HepG2 (cell line): ENCODE results near the gene LRP1B. TPM values are rescaled to one million over a fixed set of nuclear protein-coding genes. Genes with fewer than 3 reads are reported as not detected.

Experiments used
- ARHGAP35 ChIP-seq: sonication (generic); formaldehyde crosslinking; IDR thresholded peaks from 2 replicates; pipeline ENCODE4 v1.9.0; 2022; ENCODE audit warnings: mild to moderate bottlenecking, inconsistent platforms, moderate library complexity, missing genetic modification reagents, borderline replicate concordance
- ARNT2 ChIP-seq: sonication (generic); formaldehyde crosslinking; IDR thresholded peaks from 2 replicates; pipeline ENCODE4 v1.8.0; 2022; ENCODE audit warnings: mild to moderate bottlenecking, low read depth, missing genetic modification reagents, moderate library complexity
- ATF1 ChIP-seq: IDR thresholded peaks from 2 replicates; pipeline ENCODE4 v1.6.1; 2016; ENCODE audit warnings: mild to moderate bottlenecking, control low read depth
- CEBPB ChIP-seq: IDR thresholded peaks from 2 replicates; pipeline ENCODE4 v1.6.1; 2011; ENCODE audit warnings: low read depth, low read length, improper control_type of control experiment, borderline replicate concordance
- CEBPG ChIP-seq: IDR thresholded peaks from 2 replicates; pipeline ENCODE4 v1.6.1; 2016
- ESRRA ChIP-seq: sonication (generic); formaldehyde crosslinking; IDR thresholded peaks from 2 replicates; pipeline ENCODE4 v1.5.1; 2020; ENCODE audit warnings: mild to moderate bottlenecking, low read depth, missing genetic modification reagents
- GPN1 ChIP-seq: sonication (generic); formaldehyde crosslinking; IDR thresholded peaks from 2 replicates; pipeline ENCODE4 v1.5.1; 2020; ENCODE audit warnings: missing genetic modification reagents, borderline replicate concordance
- HNF4A ChIP-seq: sonication (generic); formaldehyde crosslinking; IDR thresholded peaks from 2 replicates; pipeline ENCODE4 v1.4.0; 2020; ENCODE audit warnings: missing genetic modification reagents
- KAT8 ChIP-seq: IDR thresholded peaks from 2 replicates; pipeline ENCODE4 v1.6.1; 2016; ENCODE audit warnings: missing genetic modification reagents, missing compliant biosample characterization
- MTA1 ChIP-seq: sonication (generic); formaldehyde crosslinking; IDR thresholded peaks from 2 replicates; pipeline ENCODE4 v1.4.0; 2020; ENCODE audit warnings: missing genetic modification reagents, mild to moderate bottlenecking, borderline replicate concordance
- SALL2 ChIP-seq: sonication (generic); formaldehyde crosslinking; IDR thresholded peaks from 2 replicates; pipeline ENCODE4 v1.8.1; 2023; ENCODE audit warnings: mild to moderate bottlenecking, missing genetic modification reagents, inconsistent platforms
- SMAD3 ChIP-seq: sonication (generic); formaldehyde crosslinking; IDR thresholded peaks from 2 replicates; pipeline ENCODE4 v1.4.0; 2020; ENCODE audit warnings: missing genetic modification reagents
- SMYD3 ChIP-seq: sonication (generic); formaldehyde crosslinking; IDR thresholded peaks from 2 replicates; pipeline ENCODE4 v1.8.1; 2023; ENCODE audit warnings: mild to moderate bottlenecking, missing genetic modification reagents
- TEAD2 ChIP-seq: sonication (generic); formaldehyde crosslinking; IDR thresholded peaks from 2 replicates; pipeline ENCODE4 v1.9.0; 2021; ENCODE audit warnings: missing genetic modification reagents
- THAP11 ChIP-seq: IDR thresholded peaks from 2 replicates; pipeline ENCODE4 v1.6.1; 2016; ENCODE audit warnings: missing biosample characterization, missing genetic modification reagents
- ZNF296 ChIP-seq: sonication (generic); formaldehyde crosslinking; conservative IDR thresholded peaks from 2 replicates; pipeline ENCODE4 v1.5.0; 2020; ENCODE audit warnings: mild to moderate bottlenecking, missing genetic modification reagents
- ZNF326 ChIP-seq: sonication (generic); formaldehyde crosslinking; IDR thresholded peaks from 2 replicates; pipeline ENCODE4 v1.4.0; 2020; ENCODE audit warnings: missing genetic modification reagents, borderline replicate concordance
- ZNF577 ChIP-seq: sonication (generic); formaldehyde crosslinking; IDR thresholded peaks from 2 replicates; pipeline ENCODE4 v1.4.0; 2020; ENCODE audit warnings: mild to moderate bottlenecking, low read depth, missing genetic modification reagents, borderline replicate concordance
- ZNF580 ChIP-seq: IDR thresholded peaks from 2 replicates; pipeline ENCODE4 v1.6.1; 2016; ENCODE audit warnings: low read depth, borderline replicate concordance
- ZNF589 ChIP-seq: sonication (generic); formaldehyde crosslinking; conservative IDR thresholded peaks from 2 replicates; pipeline ENCODE4 v1.8.0; 2022; ENCODE audit warnings: mild to moderate bottlenecking, moderate library complexity, missing genetic modification reagents
- ZNF598 ChIP-seq: sonication (generic); formaldehyde crosslinking; IDR thresholded peaks from 2 replicates; pipeline ENCODE4 v1.5.1; 2020; ENCODE audit warnings: mild to moderate bottlenecking, missing genetic modification reagents, borderline replicate concordance
- ZSCAN29 ChIP-seq: sonication (generic); formaldehyde crosslinking; conservative IDR thresholded peaks from 2 replicates; pipeline ENCODE4 v1.4.0; 2020; ENCODE audit warnings: mild to moderate bottlenecking, missing genetic modification reagents
- polyA plus RNA-seq, 8 experiments: library from polyadenylated mRNA; depleted of rRNA in 3 of 8; stranded (reverse) in 7 of 8; unstranded in 1 of 8; fragments of >200 nt; fragmentation: Illumina TruSeq in 4 of 8; extraction: Trizol in 4 of 8; gene quantifications; 2 replicates each; pipeline versions ENCODE4 v1.2.1 to v1.2.3, GENCODE V29; 2011 to 2016; ENCODE audit warnings: low read depth in 4 of 8, missing spikeins in 1 of 8, mixed read lengths in 1 of 8; ENCODE audit not compliant: insufficient read depth in 1 of 8
- total RNA-seq, 5 experiments: library from RNA; depleted of rRNA; stranded (reverse); fragments of >200 nt; fragmentation: Illumina TruSeq; extraction: Trizol; gene quantifications; 2 replicates each; pipeline ENCODE4 v1.2.3, GENCODE V29; 2016; ENCODE audit warnings: low read depth in 1 of 5
- TF ChIP-seq, protein P1 (sequence below): fragments of 450-650 bp; IDR thresholded peaks from 2 replicates; pipeline ENCODE4 v1.6.1; 2016
- TF ChIP-seq, protein P2 (sequence below): sonication (generic); formaldehyde crosslinking; IDR thresholded peaks from 2 replicates; pipeline ENCODE4 v1.8.1; 2023; ENCODE audit warnings: missing genetic modification reagents, mild to moderate bottlenecking, borderline replicate concordance
- TF ChIP-seq, protein P3 (sequence below): sonication (generic); formaldehyde crosslinking; IDR thresholded peaks from 2 replicates; pipeline ENCODE4 v1.4.0; 2020; ENCODE audit warnings: missing genetic modification reagents
- TF ChIP-seq, protein P4 (sequence below): sonication (generic); formaldehyde crosslinking; IDR thresholded peaks from 2 replicates; pipeline ENCODE4 v1.4.0; 2020; ENCODE audit warnings: low read depth, mild to moderate bottlenecking, missing genetic modification reagents

LRP1B gene
- total and polyA plus RNA-seq, 2 of the 13 experiments (the other 11 are each of a cell fraction or from before 2014, with no cell fraction given) = 0.04 TPM; not detected in 1

- TF ChIP-seq, protein P1, sequence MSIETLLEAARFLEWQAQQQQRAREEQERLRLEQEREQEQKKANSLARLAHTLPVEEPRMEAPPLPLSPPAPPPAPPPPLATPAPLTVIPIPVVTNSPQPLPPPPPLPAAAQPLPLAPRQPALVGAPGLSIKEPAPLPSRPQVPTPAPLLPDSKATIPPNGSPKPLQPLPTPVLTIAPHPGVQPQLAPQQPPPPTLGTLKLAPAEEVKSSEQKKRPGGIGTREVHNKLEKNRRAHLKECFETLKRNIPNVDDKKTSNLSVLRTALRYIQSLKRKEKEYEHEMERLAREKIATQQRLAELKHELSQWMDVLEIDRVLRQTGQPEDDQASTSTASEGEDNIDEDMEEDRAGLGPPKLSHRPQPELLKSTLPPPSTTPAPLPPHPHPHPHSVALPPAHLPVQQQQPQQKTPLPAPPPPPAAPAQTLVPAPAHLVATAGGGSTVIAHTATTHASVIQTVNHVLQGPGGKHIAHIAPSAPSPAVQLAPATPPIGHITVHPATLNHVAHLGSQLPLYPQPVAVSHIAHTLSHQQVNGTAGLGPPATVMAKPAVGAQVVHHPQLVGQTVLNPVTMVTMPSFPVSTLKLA = no peak
- TF ChIP-seq ZNF296 (no peak), GPN1 (no peak), CEBPG (CRISPR knock-in tag) (peak; percentile 69), ESRRA (CRISPR knock-in tag) (no peak), ZNF326 (CRISPR knock-in tag) (no peak), ZSCAN29 (CRISPR knock-in tag) (no peak), ZNF577 (CRISPR knock-in tag) (no peak), ZNF580 (CRISPR knock-in tag) (no peak), ATF1 (CRISPR knock-in tag) (no peak), ARNT2 (no peak), THAP11 (no peak), MTA1 (CRISPR knock-in tag) (no peak), TEAD2 (CRISPR knock-in tag) (no peak), SMAD3 (CRISPR knock-in tag) (no peak), CEBPB (peak; percentile 78; the same call in 1 of the 2 replicates), SALL2 (no peak), ZNF598 (no peak), ARHGAP35 (CRISPR knock-in tag) (no peak), HNF4A (no peak), SMYD3 (CRISPR knock-in tag) (no peak), ZNF589 (CRISPR knock-in tag) (no peak), KAT8 (no peak)
- TF ChIP-seq, protein P2, sequence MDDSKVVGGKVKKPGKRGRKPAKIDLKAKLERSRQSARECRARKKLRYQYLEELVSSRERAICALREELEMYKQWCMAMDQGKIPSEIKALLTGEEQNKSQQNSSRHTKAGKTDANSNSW (CRISPR knock-in tag) = no peak
- TF ChIP-seq, protein P3, sequence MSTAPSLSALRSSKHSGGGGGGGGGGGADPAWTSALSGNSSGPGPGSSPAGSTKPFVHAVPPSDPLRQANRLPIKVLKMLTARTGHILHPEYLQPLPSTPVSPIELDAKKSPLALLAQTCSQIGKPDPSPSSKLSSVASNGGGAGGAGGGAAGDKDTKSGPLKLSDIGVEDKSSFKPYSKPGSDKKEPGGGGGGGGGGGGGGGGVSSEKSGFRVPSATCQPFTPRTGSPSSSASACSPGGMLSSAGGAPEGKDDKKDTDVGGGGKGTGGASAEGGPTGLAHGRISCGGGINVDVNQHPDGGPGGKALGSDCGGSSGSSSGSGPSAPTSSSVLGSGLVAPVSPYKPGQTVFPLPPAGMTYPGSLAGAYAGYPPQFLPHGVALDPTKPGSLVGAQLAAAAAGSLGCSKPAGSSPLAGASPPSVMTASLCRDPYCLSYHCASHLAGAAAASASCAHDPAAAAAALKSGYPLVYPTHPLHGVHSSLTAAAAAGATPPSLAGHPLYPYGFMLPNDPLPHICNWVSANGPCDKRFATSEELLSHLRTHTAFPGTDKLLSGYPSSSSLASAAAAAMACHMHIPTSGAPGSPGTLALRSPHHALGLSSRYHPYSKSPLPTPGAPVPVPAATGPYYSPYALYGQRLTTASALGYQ (CRISPR knock-in tag) = no peak
- TF ChIP-seq, protein P4, sequence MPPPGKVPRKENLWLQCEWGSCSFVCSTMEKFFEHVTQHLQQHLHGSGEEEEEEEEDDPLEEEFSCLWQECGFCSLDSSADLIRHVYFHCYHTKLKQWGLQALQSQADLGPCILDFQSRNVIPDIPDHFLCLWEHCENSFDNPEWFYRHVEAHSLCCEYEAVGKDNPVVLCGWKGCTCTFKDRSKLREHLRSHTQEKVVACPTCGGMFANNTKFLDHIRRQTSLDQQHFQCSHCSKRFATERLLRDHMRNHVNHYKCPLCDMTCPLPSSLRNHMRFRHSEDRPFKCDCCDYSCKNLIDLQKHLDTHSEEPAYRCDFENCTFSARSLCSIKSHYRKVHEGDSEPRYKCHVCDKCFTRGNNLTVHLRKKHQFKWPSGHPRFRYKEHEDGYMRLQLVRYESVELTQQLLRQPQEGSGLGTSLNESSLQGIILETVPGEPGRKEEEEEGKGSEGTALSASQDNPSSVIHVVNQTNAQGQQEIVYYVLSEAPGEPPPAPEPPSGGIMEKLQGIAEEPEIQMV (CRISPR knock-in tag) = no peak
These were observed at the start of gene LRP1B (continued) for GRCh38 chr2:142131010-142131669.
